GM08714 (cell line): ENCODE data around the gene OLFML2B.

Experiments
- H3K4me3 ChIP-seq: fragments of 200-500 bp; sonication (Bioruptor generic); 2 replicates; pipeline ENCODE4 v1.5.1; 2014; ENCODE audit warnings: mild to moderate bottlenecking, low read length, inconsistent platforms
- ZNF274 ChIP-seq: IDR thresholded peaks from 2 replicates; pipeline ENCODE4 v1.6.1; 2012; ENCODE audit warnings: mild to moderate bottlenecking, low read depth, low read length

The OLFML2B gene

GRCh38 chr1:162006081-162006480 lies 17.6 kb downstream of the OLFML2B start:
- no peak for TF ChIP-seq ZNF274
- no peak overlapping the region for H3K4me3 ChIP-seq

DNA sequence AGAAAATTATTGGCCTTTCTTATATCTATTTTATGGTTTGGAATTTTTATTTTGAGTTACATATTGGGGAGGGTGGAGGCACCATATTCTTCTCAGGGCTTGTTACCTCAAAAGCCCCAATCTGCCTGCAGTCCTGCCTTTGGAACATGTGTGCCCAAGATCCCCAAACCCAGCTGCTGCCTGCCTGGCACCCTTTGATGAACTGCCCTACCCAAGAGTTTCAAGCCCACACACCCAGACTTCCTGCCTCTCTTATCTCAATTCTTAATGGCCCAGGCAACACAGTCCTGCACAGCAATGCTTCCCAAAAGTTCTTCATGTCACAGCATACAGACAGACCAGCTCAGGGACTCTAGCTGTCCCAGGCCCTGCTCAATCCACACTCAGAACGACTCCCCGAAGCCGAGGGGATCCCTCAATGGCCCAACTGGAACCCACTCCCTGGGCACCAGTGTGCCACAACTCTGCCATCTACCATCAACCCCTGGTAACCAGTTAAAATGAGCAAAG lies 19.2 kb downstream of the OLFML2B start:
- no peak for TF ChIP-seq ZNF274
- H3K4me3 ChIP-seq, result no peak overlapping the region

- TF ChIP-seq ZNF274, result no peak
- H3K4me3 ChIP-seq, result no peak overlapping the region
Measured at GRCh38 chr1:162003830-162004215, 19.8 kb downstream of the OLFML2B start.

DNA sequence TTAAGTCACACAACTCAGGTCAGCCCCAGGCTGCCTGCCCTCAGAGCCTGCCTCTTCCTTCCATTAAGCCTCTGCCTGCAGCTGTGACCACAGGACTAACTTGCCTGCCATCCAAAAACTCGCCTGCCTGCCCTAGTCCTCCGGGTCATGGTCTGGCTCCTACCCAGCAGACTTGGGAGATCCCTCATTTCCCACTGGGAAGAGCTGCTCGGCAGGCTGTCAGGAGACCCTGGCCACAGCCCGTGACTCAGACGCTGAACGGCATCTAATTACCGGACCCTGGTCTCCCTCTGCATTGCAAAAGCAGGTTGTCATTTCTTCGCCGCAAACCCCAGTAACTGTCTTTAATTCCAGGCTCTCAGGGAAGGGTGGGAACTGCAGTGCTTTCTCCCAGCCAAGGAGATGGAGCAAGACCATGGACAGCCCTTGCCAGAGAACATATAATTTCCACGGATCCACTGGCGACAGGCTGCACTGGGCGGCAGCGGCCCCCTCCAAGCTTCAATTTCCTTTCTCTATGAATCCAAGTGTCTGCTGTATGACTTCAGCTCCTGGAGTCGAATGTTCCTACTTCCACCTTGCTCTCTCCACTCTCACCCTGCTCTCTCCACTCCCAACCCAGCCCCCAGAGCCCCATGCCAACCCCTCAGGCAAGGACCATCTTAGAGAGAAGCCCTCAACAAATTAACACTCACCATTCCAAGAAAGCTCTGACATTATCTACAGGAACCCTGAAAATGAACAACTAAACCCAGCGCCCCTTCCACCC lies 20.4 kb downstream of the OLFML2B start:
- no peak overlapping the region for H3K4me3 ChIP-seq
- no peak for TF ChIP-seq ZNF274

DNA sequence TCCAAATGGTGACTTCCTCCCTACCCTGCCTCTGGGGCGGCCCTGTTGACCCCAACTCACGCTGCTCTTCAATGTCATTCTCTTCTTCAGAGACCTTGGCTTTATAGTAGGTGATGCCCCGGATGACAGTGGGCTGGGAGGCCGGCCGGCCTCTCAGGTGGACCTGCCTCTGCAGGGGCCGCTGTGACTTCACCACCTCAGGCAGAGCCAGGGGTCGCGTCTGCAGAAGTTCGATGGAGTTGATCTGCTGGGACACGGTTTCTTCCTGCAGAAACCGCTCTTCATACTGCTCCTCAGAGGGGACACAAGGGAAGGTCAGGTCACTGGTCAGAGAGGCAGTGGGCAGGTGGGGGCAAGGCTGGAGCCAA lies 23.6 kb downstream of the OLFML2B start:
- no peak for TF ChIP-seq ZNF274
- H3K4me3 ChIP-seq, result no peak overlapping the region

GRCh38 chr1:161999301-162000052 lies 24.2 kb downstream of the OLFML2B start:
- no peak for TF ChIP-seq ZNF274

GRCh38 chr1:161998811-161999210 lies 24.9 kb downstream of the OLFML2B start:
- H3K4me3 ChIP-seq, result no peak overlapping the region
- no peak for TF ChIP-seq ZNF274

More at GRCh38 chr1:161999301-162000052, 24.2 kb downstream of the OLFML2B start:
- no peak overlapping the region for H3K4me3 ChIP-seq

DNA sequence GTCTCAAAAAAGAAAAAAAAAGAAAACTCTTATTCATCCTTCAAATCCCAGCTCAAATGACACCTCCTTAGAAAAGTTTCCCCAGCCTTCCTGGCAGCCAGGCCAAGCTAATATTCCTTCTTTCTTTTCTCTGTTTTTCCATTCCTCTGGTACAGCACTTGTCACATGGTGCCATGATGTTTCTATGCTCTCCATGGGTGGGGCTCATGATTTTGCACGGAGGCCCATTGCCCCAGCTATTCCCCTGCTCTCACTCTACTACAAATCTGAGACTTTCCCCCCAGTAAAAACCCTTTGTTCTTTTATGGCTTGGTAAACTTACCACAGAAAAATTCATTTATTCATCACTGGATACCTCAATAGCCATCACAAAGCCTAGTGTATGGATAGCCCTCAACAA lies 26.5 kb downstream of the OLFML2B start:
- no peak for TF ChIP-seq ZNF274
- H3K4me3 ChIP-seq, result no peak overlapping the region

DNA sequence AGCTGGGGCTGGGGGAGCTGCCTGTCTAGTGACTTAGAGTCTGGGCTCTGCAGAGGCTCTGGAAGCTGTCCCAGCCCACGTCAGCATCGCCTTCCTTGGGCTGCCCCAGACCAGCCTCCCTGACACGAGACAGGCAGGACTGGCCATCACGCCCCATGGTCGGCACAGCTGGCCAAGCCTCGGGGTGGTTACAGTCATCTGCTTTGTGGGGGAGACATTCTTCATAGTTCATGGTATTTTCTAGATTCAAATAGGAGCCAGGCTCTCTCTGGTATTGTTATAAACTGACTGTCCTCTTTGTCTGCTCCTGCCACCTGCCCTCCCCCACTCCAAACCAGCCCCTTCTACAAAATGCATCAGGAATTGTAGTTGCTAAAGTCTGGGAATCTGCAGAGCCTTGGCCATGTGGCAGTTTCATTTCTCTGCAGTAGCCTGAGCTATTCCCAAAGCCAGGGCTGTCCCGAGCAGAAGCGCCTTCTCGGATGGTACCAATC lies 29.4 kb downstream of the OLFML2B start:
- no peak for TF ChIP-seq ZNF274

GRCh38 chr1:161993576-161993975 lies 30.1 kb downstream of the OLFML2B start:
- H3K4me3 ChIP-seq, result no peak overlapping the region
- no peak for TF ChIP-seq ZNF274

More for the DNA sequence above, 29.4 kb downstream of the OLFML2B start:
- no peak overlapping the region for H3K4me3 ChIP-seq

- TF ChIP-seq ZNF274, result no peak
Measured at GRCh38 chr1:161989786-161990185, 33.9 kb downstream of the OLFML2B start.

DNA sequence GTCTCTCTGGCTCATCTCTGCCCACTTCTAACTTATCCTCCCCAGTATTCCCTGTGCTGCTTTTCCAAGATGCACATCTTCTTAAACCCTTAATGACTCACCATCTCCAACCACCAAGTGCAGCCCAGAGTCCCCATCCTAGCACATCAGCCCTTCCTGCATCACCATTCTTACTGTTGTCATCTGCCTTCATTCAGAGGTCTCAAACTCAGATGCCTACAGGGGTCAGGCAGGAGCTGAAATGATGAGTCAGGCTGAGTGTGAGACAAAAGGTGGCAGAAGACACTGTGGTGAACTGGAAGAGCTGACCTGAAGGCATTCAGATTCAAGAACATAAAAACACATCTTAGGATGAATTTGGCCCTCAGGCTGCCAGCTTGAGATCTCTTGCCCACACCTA lies 34.6 kb downstream of the OLFML2B start:
- TF ChIP-seq ZNF274, result no peak
- H3K4me3 ChIP-seq, result no peak overlapping the region

More at GRCh38 chr1:161989786-161990185, 33.9 kb downstream of the OLFML2B start:
- H3K4me3 ChIP-seq, result no peak overlapping the region

DNA sequence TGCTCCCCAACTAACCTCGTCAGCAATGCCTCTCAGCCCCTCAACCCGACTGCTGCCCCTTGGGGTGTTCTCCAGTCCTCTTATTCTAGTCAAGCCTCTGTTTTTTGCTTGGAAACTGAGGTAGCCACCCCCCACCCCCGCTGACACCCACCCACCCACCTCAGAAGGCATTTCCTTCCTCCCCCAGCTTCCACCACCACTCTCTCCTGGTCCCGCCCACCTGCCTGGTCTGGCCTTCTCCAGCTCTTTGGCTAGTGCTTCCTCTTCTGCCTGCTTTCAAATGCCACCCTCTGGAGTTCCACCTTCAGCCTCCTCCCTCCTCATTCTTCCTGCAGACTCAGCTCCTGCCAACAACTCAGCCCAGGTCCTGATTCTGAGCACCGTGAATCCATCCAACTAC lies 35.3 kb downstream of the OLFML2B start:
- no peak overlapping the region for H3K4me3 ChIP-seq
- no peak for TF ChIP-seq ZNF274

DNA sequence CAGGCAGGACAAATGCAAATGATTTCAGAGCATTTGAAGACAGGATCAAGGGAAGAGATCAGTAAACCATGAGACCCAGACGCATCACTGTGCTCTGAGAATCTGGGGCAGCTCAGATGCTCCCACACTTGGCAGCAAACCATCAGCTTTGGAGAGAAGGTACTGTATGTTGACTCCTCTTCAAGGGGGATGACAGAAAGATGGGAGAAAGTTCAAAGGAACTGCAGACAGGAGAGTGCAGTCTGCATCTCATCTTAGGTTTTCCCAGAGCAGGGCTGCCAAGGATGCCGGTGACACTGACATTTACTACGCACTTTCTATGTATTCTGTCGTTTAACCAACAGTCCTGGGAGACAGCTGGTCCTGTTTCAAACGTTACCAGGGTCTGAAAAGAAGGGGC lies 35.8 kb downstream of the OLFML2B start:
- TF ChIP-seq ZNF274, result no peak
- no peak overlapping the region for H3K4me3 ChIP-seq

GRCh38 chr1:161987303-161987702 lies 36.4 kb downstream of the OLFML2B start:
- TF ChIP-seq ZNF274, result no peak
- no peak overlapping the region for H3K4me3 ChIP-seq
